IgD-negative memory B cell (primary cell): ENCODE data around the gene SAA1. TPM values are rescaled to one million over a fixed set of nuclear protein-coding genes. Genes with fewer than 3 reads are reported as not detected.
A peak's percentile ranks its signal among the peaks of the same experiment; 100 is the strongest.

Experiments
- H3K27ac Mint-ChIP-seq, 3 donors: one replicate each; pipeline ENCODE4 v1.8.0; 2020 to 2022; ENCODE audit warnings: mild to moderate bottlenecking in 3 of 3, mixed read lengths in 3 of 3, moderate library complexity in 1 of 3
- H3K27me3 Mint-ChIP-seq: one replicate; pipeline ENCODE4 v1.8.0; 2021; ENCODE audit warnings: mixed read lengths
- H3K36me3 Mint-ChIP-seq: one replicate; pipeline ENCODE4 v1.8.0; 2020; ENCODE audit warnings: mild to moderate bottlenecking, mixed read lengths
- H3K4me1 Mint-ChIP-seq, 3 donors: one replicate each; pipeline ENCODE4 v1.8.0; 2020 to 2022; ENCODE audit warnings: mixed read lengths in 3 of 3, mild to moderate bottlenecking in 1 of 3
- H3K4me3 Mint-ChIP-seq, 4 donors: one replicate each; pipeline ENCODE4 v1.8.0; 2020 to 2022; ENCODE audit warnings: mild to moderate bottlenecking in 4 of 4, mixed read lengths in 4 of 4, moderate library complexity in 3 of 4
- H3K9me3 Mint-ChIP-seq, 3 donors: one replicate each; pipeline ENCODE4 v1.8.0; 2020 to 2021; ENCODE audit warnings: mixed read lengths in 3 of 3, mild to moderate bottlenecking in 1 of 3
- polyA plus RNA-seq: library from polyadenylated mRNA; unstranded; fragments of 300-500 nt; fragmentation: Illumina TruSeq; gene quantifications from one replicate; pipeline ENCODE4 v1.2.3, GENCODE V29; 2021

Gene SAA1
- polyA plus RNA-seq, 1 donor from 2014 or later, result not detected

DNA sequence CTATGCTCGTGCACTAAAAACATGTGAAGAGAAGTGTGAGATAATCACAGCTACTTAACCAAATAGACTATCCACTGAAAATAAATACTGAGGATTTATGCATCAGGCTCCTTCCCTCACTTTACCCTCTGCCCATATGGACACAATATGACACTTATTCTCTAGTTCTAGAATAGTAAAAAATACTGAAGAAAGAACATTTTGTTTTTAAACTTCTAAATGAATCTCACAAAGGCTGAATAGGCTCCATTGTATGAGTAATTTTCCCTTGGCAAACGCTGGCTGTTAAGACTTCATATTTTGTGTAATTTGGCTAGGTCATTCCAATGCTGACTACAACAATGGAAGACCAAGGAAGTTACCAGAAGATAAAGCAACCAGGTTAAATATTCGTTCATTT lies 45.9 kb downstream of the SAA1 start:
- Mint-ChIP-seq H3K9me3 (no peaks in the 10 kb centered on the region), H3K27ac (no peak overlapping the region), H3K4me1 (peaks cover 20 to 23% (median 20%) of the 10 kb centered on the region in 3 donors), H3K27me3 (no peaks in the 10 kb centered on the region), H3K36me3 (peaks cover 13% of the 10 kb centered on the region), H3K4me3 (peak overlapping the region in 1 of 4 donors; percentile 87)

DNA sequence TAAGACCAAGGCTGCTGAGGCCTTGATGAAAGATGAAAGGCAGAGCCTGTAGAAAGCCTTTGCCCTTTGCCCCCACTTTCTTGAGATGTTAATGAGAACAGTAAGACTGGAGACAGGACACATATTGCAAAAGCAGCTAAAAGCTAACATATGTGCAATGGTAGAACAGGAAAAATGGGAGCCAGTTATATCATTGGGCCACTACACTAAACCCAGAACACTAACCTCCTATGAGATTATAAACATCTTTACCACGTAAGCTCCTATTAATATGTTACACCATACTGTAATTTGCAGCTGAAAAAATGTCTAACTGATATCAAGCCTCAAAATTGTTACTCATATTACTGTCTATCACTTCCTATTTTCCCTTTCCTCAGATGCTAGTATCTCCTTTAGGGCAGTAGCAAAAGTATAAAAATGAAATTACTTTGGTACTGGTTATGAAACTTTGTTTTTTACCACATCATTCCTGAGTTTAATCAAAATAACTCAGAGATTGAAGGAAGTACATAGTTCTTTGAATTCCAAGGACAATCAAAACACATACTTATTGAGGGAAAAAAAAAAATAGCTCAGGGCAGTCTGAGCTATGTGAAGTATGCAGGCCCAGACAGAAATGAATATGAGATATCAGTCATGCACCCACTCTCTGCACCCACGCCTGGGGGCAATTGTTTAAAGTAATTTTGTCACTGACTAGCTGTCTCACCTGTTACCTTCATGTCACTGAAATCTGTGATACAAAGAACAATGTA lies 46.8 kb downstream of the SAA1 start:
- peaks cover 12% of the 10 kb centered on the region for H3K36me3 Mint-ChIP-seq
- no peaks in the 10 kb centered on the region for H3K27me3 Mint-ChIP-seq
- no peak overlapping the region for H3K4me3 Mint-ChIP-seq
- peak overlapping the region in 1 of 3 donors; percentile 16 for H3K27ac Mint-ChIP-seq
- peaks cover 21 to 25% (median 23%) of the 10 kb centered on the region in 3 donors for H3K4me1 Mint-ChIP-seq
- no peaks in the 10 kb centered on the region for H3K9me3 Mint-ChIP-seq

DNA sequence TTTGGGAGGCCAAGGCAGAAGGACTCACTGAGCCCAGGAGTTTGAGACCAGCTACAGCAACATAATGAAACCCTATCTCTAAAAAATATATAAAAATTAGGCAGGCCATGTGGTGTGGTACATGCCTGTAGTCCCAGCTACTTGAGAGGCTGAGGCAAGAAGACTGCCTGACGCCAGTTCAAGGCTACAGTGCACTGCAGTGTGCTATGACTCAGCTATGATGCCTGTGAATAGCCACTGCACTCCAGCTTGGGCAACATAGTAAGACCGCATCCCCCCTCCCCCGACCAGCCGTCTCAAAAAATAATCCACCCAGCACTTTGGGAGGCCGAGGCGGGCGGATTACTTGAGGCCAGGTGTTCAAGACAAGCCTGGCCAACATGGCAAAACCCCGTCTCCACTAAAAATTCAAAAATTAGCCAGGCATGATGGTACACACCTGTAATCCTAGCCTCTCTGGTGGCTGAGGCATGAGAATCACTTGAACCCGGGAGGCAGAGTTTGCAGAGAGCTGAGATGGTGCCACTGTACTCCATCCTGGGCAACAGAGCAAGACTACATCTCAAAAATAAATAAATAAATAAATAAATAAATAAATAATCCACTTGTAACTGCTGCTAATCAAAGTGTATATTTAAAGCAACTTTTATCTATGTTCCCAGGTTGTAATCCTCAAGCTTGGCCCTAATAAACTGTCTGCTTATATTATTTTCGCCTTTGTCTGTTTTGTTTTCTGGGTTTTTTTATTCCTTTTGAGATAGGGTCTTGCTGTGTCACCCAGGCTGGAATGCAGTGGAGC lies 48.1 kb downstream of the SAA1 start:
- Mint-ChIP-seq H3K27ac (peak overlapping the region in 1 of 3 donors; percentile 21), H3K4me3 (peak overlapping the region in 1 of 4 donors; percentile 17), H3K27me3 (no peaks in the 10 kb centered on the region), H3K36me3 (peaks cover 12% of the 10 kb centered on the region), H3K9me3 (no peaks in the 10 kb centered on the region), H3K4me1 (peaks cover 29 to 35% (median 34%) of the 10 kb centered on the region in 3 donors)

DNA sequence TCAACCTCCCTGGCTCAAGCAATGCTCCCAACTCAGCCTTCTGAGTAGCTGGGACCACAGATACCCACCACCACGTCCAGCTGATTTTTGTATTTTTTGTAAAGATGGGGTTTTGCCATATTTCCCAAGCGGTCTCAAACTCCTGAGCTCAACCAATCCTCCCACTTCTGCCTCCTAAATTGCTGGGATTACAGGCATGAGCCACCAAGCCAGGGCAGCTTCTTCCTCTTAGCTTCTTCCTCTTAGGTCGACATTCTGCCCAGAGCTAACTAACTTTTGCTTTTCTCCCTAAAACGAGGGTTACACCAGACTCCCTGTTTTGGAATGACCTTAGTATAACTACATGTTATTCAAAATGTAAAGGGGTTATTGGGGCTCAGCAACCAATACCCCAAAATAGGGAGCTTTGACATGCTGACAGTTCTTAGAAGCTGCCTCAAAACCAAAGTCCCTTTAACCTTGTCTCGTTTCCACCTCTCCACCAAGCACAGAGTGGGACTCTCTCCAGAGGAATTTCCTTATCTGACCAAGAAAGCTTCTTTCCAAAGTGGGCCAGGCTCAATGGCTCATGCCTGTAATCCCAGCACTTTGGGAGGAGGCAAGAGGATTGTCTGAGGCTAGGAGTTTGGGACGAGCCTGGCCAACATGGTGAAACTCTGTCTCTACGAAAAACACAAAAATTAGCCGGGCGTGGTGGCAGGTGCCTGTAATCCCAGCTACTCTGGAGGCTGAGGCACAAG lies 48.9 kb downstream of the SAA1 start:
- H3K36me3 Mint-ChIP-seq, result peaks cover 12% of the 10 kb centered on the region
- no peaks in the 10 kb centered on the region for H3K27me3 Mint-ChIP-seq
- H3K4me1 Mint-ChIP-seq, result peaks cover 37 to 42% (median 39%) of the 10 kb centered on the region in 3 donors
- no peak overlapping the region for H3K4me3 Mint-ChIP-seq
- peak overlapping the region in 1 of 3 donors; percentile 21 for H3K27ac Mint-ChIP-seq
- no peaks in the 10 kb centered on the region for H3K9me3 Mint-ChIP-seq

DNA sequence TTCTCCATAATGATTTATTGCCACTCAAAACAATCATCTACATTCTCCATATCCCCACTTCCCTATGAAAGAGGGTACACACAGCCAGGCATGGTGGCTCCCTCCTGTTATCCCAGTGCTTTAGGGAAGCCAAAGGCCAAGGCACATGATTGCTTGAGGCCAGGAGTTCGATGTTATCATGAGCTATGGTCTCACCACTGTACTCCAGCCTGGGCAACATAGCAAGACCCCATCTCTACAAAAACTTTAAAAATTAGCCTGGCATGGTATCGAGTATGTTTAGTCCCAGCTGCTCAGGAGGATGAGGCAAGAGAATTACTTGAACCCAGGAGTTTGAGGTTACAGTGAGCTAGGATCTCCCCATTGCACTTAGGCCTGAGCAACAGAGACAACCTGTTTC lies 49.8 kb downstream of the SAA1 start:
- H3K4me3 Mint-ChIP-seq, result no peak overlapping the region
- no peaks in the 10 kb centered on the region for H3K9me3 Mint-ChIP-seq
- H3K27me3 Mint-ChIP-seq, result no peaks in the 10 kb centered on the region
- no peak overlapping the region for H3K27ac Mint-ChIP-seq
- H3K36me3 Mint-ChIP-seq, result peaks cover 10% of the 10 kb centered on the region
- peaks cover 39 to 46% (median 39%) of the 10 kb centered on the region in 3 donors for H3K4me1 Mint-ChIP-seq

DNA sequence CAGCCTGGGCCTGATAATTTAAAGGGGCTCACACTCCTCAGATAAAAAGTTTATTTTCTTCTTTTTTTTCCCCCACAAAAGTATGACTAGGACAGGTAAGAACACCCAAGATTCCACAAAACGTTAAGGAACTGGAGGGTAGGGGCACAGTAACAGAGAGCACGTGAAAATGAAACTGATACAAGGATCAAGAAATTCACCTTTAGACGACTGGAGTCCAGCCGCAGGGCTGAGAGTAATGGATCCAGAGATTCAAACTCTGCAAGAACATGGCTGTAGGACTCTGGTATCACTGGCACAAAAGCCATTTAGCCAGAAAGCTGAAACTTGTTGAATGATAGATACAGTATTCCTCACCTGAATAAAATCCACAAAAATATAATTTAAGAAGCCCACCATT lies 51.5 kb downstream of the SAA1 start:
- Mint-ChIP-seq H3K4me3 (no peak overlapping the region), H3K9me3 (no peaks in the 10 kb centered on the region), H3K27ac (no peak overlapping the region), H3K36me3 (peaks cover 5% of the 10 kb centered on the region), H3K4me1 (peaks cover 34 to 51% (median 37%) of the 10 kb centered on the region in 3 donors), H3K27me3 (no peaks in the 10 kb centered on the region)

Other genes starting within 250 kb of the SAA1 start
- gene TPH1, start 220.0 kb upstream of the SAA1 start, polyA plus RNA-seq, result not detected
- 13.6 TPM for gene SAAL1, start 160.2 kb upstream of the SAA1 start, polyA plus RNA-seq
- not detected for gene MRGPRX3, start 133.7 kb upstream of the SAA1 start, polyA plus RNA-seq
- gene MRGPRX4, start 93.4 kb upstream of the SAA1 start, polyA plus RNA-seq, result not detected
- gene SAA4, start 29.5 kb upstream of the SAA1 start, polyA plus RNA-seq, result not detected
- 0.35 TPM for gene SAA2, start 17.6 kb upstream of the SAA1 start, polyA plus RNA-seq
- gene HPS5, start 55.9 kb downstream of the SAA1 start, polyA plus RNA-seq, result 25.9 TPM
- gene GTF2H1, start 56.3 kb downstream of the SAA1 start, polyA plus RNA-seq, result 34.4 TPM
- gene LDHA, start 128.3 kb downstream of the SAA1 start, polyA plus RNA-seq, result 263 TPM
- gene LDHC, start 146.1 kb downstream of the SAA1 start, polyA plus RNA-seq, result not detected
- not detected for gene LDHAL6A, start 189.6 kb downstream of the SAA1 start, polyA plus RNA-seq